OCI-LY1 (cell line): ENCODE data around the gene DHRS4L2.
A peak's percentile ranks its signal among the peaks of the same experiment; 100 is the strongest.
"Not testable (repeated sequence)": the region's sequence is repeated elsewhere in the genome, so short reads cannot be mapped to it uniquely, and the experiment has no call there.

Experiments
- H2AFZ ChIP-seq: fragments of 200-600 bp; sonication (generic), shearing (Covaris generic); 2 replicates; pipeline ENCODE4 v1.6.0; 2014; ENCODE audit warnings: antibody characterized with exemption, mild to moderate bottlenecking, low read length
- H3F3A ChIP-seq: fragments of 200-600 bp; sonication (generic), shearing (Covaris generic); 2 replicates; pipeline ENCODE4 v1.6.0; 2014; ENCODE audit warnings: mild to moderate bottlenecking, antibody characterized with exemption, low read length, moderate library complexity; ENCODE audit not compliant: insufficient read depth
- H3K27ac ChIP-seq: fragments of 200-600 bp; sonication (generic); 2 replicates; pipeline ENCODE4 v1.5.1; 2014; ENCODE audit warnings: low read length, mixed run types, mild to moderate bottlenecking, low read depth; ENCODE audit not compliant: poor library complexity, severe bottlenecking
- H3K27me3 ChIP-seq: fragments of 200-600 bp; sonication (generic); 2 replicates; pipeline ENCODE4 v1.6.0; 2014; ENCODE audit warnings: antibody characterized with exemption, mild to moderate bottlenecking, low read length, moderate library complexity; ENCODE audit not compliant: insufficient read depth
- H3K36me3 ChIP-seq: fragments of 200-600 bp; sonication (generic); 2 replicates; pipeline ENCODE4 v1.6.1; 2014; ENCODE audit warnings: mild to moderate bottlenecking, antibody characterized with exemption, low read length, moderate library complexity, mixed read lengths; ENCODE audit not compliant: insufficient read depth
- H3K4me1 ChIP-seq: fragments of 200-600 bp; sonication (generic); 2 replicates; pipeline ENCODE4 v1.5.1; 2014; ENCODE audit warnings: mild to moderate bottlenecking, low read length, moderate library complexity; ENCODE audit not compliant: insufficient read depth, severe bottlenecking
- H3K4me2 ChIP-seq: fragments of 200-600 bp; sonication (generic), shearing (Covaris generic); 2 replicates; pipeline ENCODE4 v1.6.1; 2014; ENCODE audit warnings: low read length
- H3K4me3 ChIP-seq: fragments of 200-600 bp; sonication (generic); 2 replicates; pipeline ENCODE4 v1.5.1; 2014; ENCODE audit warnings: low read length, low read depth, mild to moderate bottlenecking, mixed read lengths; ENCODE audit not compliant: poor library complexity, severe bottlenecking
- H3K79me2 ChIP-seq: fragments of 200-600 bp; shearing (Covaris generic); 2 replicates; pipeline ENCODE4 v1.6.1; 2016; ENCODE audit warnings: mixed run types, low read length, mixed read lengths; ENCODE audit not compliant: insufficient read depth
- H3K9ac ChIP-seq: fragments of 200-600 bp; sonication (generic), shearing (Covaris generic); 2 replicates; pipeline ENCODE4 v1.6.1; 2014; ENCODE audit warnings: mild to moderate bottlenecking, low read length, mixed read lengths
- H3K9me2 ChIP-seq: fragments of 200-600 bp; sonication (generic), shearing (Covaris generic); 2 replicates; pipeline ENCODE4 v1.6.1; 2014; ENCODE audit warnings: low read depth, mild to moderate bottlenecking, low read length, mixed read lengths
- H3K9me3 ChIP-seq: fragments of 200-600 bp; shearing (Covaris generic); 2 replicates; pipeline ENCODE4 v1.6.1; 2014; ENCODE audit warnings: low read length, mixed read lengths
- H4K20me1 ChIP-seq: fragments of 200-600 bp; sonication (generic), shearing (Covaris generic); 2 replicates; pipeline ENCODE4 v1.6.0; 2016; ENCODE audit warnings: mild to moderate bottlenecking, low read length; ENCODE audit not compliant: insufficient read depth
- EZH2 ChIP-seq: fragments of 200-600 bp; sonication (generic), shearing (Covaris generic); IDR thresholded peaks from 2 replicates; pipeline ENCODE4 v1.8.0; 2017; ENCODE audit warnings: borderline replicate concordance, mixed run types, mild to moderate bottlenecking, antibody characterized with exemption, low read length, moderate library complexity, mixed read lengths
- TF ChIP-seq, protein P1 (sequence below): fragments of 200-600 bp; sonication (generic), shearing (Covaris generic); IDR thresholded peaks from 2 replicates; pipeline ENCODE4 v1.5.1; 2017; ENCODE audit warnings: mild to moderate bottlenecking, antibody characterized with exemption, low read length, moderate library complexity, mixed read lengths

Gene DHRS4L2

DNA sequence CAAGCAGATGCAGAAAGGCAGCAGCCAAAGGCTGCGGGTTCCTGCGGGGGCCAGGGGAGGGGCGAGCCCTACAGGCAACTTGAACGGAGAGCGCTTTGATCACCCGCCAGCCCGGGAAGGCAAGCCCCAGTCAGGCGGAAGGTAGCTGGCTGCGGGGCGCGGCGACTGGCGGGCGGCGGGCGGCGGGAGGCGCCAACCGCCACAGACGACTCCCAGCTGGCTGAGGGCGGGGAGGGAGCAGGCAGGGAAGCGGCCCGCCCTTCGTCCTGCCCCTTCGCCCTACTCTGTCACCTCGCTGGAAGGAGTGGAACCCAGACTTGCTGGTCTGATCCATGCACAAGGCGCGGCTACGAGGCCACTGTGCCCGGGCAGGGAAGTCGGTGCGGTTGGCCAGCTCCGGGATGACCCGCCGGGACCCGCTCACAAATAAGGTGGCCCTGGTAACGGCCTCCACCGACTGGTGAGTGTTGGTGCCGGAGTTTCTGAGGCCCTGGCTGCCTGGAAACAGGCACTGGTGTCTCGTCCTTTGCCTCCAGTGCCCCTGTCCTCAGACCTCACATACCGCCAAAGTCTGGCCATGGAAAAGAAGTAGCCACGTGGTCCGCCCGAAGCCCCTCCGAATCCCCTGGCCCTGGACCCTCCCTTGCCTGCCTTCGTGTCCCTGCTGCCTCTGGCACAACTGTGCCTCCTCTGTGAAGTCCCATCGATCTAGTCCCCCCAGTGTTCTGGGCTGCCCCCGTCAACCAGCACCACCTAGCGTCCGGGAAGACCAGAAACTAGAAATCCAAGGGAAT lies 47.6 kb downstream of the DHRS4L2 start:
- TF ChIP-seq EZH2, result no peak
- TF ChIP-seq, protein P1, sequence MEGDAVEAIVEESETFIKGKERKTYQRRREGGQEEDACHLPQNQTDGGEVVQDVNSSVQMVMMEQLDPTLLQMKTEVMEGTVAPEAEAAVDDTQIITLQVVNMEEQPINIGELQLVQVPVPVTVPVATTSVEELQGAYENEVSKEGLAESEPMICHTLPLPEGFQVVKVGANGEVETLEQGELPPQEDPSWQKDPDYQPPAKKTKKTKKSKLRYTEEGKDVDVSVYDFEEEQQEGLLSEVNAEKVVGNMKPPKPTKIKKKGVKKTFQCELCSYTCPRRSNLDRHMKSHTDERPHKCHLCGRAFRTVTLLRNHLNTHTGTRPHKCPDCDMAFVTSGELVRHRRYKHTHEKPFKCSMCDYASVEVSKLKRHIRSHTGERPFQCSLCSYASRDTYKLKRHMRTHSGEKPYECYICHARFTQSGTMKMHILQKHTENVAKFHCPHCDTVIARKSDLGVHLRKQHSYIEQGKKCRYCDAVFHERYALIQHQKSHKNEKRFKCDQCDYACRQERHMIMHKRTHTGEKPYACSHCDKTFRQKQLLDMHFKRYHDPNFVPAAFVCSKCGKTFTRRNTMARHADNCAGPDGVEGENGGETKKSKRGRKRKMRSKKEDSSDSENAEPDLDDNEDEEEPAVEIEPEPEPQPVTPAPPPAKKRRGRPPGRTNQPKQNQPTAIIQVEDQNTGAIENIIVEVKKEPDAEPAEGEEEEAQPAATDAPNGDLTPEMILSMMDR, result peak; percentile 88
- Histone ChIP-seq H3K79me2 (no peaks in the 10 kb centered on the region), H3K36me3 (no peaks in the 10 kb centered on the region; the same call in 1 of the 2 replicates), H3K4me3 (peak overlapping the region; percentile 59), H3K27ac (no peak overlapping the region), H3K4me1 (peaks cover 14% of the 10 kb centered on the region), H3K9me2 (no peaks in the 10 kb centered on the region), H2AFZ (no peak overlapping the region), H3K9ac (peak overlapping the region; percentile 65), H3F3A (no peaks in the 10 kb centered on the region), H4K20me1 (no peaks in the 10 kb centered on the region), H3K9me3 (peaks cover 4% of the 10 kb centered on the region; the same call in 1 of the 2 replicates), H3K27me3 (no peaks in the 10 kb centered on the region), H3K4me2 (peak overlapping the region; percentile 81)

DNA sequence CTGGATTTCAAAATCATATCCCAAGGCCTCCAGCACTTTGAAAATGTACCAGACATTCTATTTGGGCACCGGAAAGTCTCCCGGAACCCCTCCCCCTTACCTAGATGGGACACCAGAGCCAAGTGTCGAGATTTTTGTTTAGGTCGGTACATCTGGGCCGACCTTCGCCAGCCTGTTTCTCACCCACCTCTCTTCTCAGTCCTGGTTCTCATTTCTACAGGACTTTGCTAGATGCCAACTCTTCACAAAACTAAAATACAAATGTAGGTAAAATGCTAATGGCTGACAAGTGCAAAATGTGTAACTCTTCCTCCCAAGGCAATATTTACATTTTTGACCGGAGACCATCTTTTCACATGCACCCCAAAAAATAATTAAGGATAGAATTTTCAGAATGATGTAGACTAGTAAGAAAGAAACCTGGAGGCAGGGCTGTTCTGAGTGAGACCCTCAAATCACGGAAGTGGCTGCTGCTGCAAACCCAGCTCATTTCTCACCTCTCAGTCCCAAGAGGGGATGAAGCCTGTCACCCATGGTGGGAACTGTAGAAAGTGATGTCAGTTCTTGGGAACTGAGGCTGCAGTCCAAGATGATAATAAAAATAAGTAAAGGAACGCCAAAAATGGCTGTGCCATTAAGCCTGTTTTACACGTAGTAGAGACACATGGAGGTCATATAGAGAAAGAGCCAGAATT lies 48.4 kb downstream of the DHRS4L2 start:
- not testable (repeated sequence) for H3K27me3 ChIP-seq, H3K27ac ChIP-seq, H2AFZ ChIP-seq, H3K36me3 ChIP-seq, H4K20me1 ChIP-seq, H3K79me2 ChIP-seq, H3F3A ChIP-seq, H3K9me2 ChIP-seq, H3K9me3 ChIP-seq
- TF ChIP-seq, protein P1, result peak; percentile 3; the same call in 1 of the 2 replicates
- H3K9ac ChIP-seq, result peak overlapping the region; percentile 65; the same call in 1 of the 2 replicates
- peak overlapping the region; percentile 59 for H3K4me3 ChIP-seq
- peak overlapping the region; percentile 81 for H3K4me2 ChIP-seq
- H3K4me1 ChIP-seq, result peaks cover 14% of the 10 kb centered on the region

DNA sequence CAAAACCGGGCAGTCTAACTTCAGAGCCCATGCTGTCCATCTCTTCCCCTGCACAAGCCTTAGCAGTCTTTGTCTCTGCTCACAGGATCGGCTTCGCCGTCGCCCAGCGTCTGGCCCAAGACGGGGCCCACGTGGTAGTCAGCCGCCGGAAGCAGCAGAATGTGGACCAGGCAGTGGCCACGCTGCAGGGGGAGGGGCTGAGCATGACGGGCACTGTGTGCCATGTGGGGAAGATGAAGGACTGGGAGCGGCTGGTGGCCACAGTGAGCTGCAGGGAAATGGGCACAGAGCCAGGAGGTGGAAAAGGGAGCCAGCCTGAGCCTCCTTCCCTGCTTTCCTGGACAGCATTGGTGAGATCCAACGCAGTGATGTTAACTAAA lies 48.9 kb downstream of the DHRS4L2 start:
- Histone ChIP-seq H3K4me2 (no peak overlapping the region), H3K4me1 (peaks cover 14% of the 10 kb centered on the region), H4K20me1 (no peaks in the 10 kb centered on the region), H3K9me2 (no peaks in the 10 kb centered on the region), H3K9me3 (no peaks in the 10 kb centered on the region; the same call in 1 of the 2 replicates), H3K27me3 (no peaks in the 10 kb centered on the region), H3K4me3 (no peak overlapping the region), H3K9ac (no peak overlapping the region), H3F3A (no peaks in the 10 kb centered on the region), H3K27ac (no peak overlapping the region), H2AFZ (no peak overlapping the region), H3K36me3 (no peaks in the 10 kb centered on the region; the same call in 1 of the 2 replicates), H3K79me2 (no peaks in the 10 kb centered on the region)
- TF ChIP-seq, protein P1, result no peak
- no peak for TF ChIP-seq EZH2
